GM21515 (cell line): ENCODE results near the gene OR51G1.
"Not testable (repeated sequence)": the region's sequence is repeated elsewhere in the genome, so short reads cannot be mapped to it uniquely, and the experiment has no call there.

ENCODE experiments used
- ATAC-seq: cut with Tn5 transposase; IDR thresholded peaks from one replicate; pipeline ENCODE4 v1.9.1; 2021; ENCODE audit not compliant: unreplicated experiment

OR51G1 gene, protein sequence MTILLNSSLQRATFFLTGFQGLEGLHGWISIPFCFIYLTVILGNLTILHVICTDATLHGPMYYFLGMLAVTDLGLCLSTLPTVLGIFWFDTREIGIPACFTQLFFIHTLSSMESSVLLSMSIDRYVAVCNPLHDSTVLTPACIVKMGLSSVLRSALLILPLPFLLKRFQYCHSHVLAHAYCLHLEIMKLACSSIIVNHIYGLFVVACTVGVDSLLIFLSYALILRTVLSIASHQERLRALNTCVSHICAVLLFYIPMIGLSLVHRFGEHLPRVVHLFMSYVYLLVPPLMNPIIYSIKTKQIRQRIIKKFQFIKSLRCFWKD

DNA sequence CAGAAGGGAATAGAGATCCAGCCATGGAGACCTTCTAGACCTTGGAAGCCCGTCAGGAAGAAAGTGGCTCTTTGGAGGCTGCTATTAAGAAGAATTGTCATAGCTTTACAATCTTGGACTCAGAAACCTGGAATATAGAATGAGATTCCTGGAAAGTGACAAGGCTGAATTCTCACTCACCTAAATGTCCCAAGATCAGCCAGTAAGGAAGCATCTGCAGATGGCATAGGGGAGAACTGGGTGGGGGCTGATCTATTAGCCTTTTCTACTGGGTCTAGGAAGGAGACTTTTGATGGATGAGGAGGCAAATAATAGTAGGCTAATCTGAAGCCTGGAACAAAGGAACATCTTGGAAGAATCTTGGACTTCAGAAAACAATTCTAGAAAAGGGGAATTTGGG, at the start of gene OR51G1:
TSS of gene OR51G1 (minus strand) at position 101 of the 400 bp plus-strand sequence. CDS start at position 101, 0 bp downstream.
- ATAC-seq: no peak

- no peak for ATAC-seq
Measured at GRCh38 chr11:4962816-4963215, 38.7 kb upstream of the OR51G1 start.

DNA sequence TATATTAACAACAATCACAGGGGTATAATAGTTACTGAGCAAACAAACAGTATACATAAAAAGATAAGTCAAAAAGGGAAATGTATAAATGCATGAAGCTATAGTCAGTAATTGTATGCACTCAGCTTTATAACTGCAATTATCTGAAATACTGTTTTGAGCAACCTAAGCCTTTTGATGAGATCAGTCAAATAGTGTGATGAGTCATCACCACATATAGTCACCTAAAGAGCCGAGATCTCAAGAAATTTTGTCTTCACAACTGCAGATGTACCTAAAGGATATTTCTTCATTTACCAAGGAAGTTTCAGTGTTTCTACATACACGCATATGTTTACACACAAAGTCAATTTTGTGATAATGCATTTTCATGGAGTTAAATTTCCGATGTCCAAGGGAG, 36.7 kb upstream of the OR51G1 start:
- no peak for ATAC-seq

DNA sequence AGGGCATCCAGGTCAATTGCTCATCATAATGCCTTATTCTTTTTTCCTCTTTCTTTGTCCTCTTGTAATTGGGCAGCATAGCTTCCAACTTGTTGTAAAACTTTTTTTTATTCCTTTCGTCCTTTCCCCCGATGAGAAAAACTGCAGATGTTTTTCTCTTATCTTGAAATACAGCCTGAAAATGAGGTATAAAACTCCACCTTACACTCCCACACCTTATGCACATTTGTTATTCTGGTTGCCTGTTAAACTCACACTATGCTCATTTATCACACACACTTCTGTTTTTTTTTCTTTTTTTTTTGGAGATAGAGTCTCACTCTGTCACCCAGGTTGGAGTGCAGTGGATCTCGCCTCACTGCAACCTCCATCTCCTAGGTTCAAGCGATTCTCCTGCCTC, 33.3 kb upstream of the OR51G1 start:
- ATAC-seq: no peak

GRCh38 chr11:4955613-4956012, 31.5 kb upstream of the OR51G1 start, which contains the start of gene OR51A2:
Gene OR51A2 (minus strand): TSS chr11:4955713. CDS start chr11:4955713, 0 bp downstream.
- ATAC-seq: not testable (repeated sequence)

- ATAC-seq: no peak
Measured at GRCh38 chr11:4947505-4947904, 23.4 kb upstream of the OR51G1 start, which contains the start of gene OR51A4. Gene OR51A4 (minus strand): TSS chr11:4947605. CDS start chr11:4947100, 505 bp downstream.

DNA sequence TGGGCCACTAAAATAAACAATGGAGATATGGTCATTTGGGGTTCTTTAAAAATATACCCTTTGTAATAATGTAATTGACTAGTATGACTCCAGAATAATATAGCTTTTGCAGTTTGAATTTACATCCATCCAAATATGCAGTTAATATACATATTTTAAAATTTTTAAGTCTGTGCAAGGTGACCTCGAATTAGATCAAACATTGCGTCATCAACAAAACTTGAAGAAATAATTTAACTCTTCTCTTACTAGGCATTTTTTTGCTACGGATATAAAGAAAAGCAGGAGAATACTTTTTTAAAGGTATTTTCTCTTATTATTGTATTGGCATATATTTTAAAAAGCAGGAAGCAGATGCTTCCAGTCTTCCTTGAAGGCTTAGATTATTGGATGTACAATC, 12.6 kb upstream of the OR51G1 start:
- no peak for ATAC-seq

DNA sequence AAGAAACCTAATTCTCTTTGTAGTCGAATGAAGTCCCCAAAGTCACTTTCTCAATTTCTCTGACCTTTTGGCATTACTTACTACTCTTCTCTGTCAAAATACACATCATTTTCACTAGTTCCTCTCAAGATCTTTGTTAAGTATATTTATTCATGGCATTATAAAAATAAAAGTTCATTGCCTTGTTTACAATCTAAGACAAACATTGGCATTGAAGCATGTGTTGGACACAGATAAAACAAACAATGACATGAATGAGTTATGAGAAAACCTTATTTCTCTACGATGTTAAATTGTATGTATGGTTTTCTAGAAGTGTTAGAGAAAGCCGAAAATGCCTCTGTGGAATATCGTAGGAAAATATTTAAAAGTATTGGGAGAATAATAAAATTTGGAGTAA, 8.6 kb upstream of the OR51G1 start:
- no peak for ATAC-seq

DNA sequence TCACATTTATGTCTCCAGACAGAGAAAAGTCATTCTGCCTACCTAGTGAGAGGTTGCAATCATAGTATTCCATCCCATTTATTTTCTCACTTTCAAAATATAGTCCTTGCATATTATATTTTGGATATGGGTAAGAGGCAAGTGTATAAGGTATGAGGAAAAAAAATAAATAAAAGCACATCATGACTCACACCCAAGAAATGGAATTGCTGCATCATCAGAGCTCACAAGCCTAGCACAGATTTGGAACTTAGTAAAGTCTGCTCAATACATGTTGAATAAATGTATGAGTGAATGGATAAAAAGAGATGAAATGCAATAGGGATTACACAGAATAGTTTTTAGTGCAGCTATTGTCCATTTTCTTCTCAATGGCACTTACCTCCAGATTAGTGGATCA, 2.5 kb upstream of the OR51G1 start:
- no peak for ATAC-seq

- no peak for ATAC-seq
Measured at GRCh38 chr11:4922304-4922703, 1.8 kb downstream of the OR51G1 start.

GRCh38 chr11:4921796-4922195, 2.3 kb downstream of the OR51G1 start:
- no peak for ATAC-seq

GRCh38 chr11:4919250-4919649, 4.9 kb downstream of the OR51G1 start, which contains the start of gene OR51G2:
Gene OR51G2 (minus strand): TSS chr11:4919350. CDS start chr11:4915663, 3,687 bp downstream.
- no peak for ATAC-seq

DNA sequence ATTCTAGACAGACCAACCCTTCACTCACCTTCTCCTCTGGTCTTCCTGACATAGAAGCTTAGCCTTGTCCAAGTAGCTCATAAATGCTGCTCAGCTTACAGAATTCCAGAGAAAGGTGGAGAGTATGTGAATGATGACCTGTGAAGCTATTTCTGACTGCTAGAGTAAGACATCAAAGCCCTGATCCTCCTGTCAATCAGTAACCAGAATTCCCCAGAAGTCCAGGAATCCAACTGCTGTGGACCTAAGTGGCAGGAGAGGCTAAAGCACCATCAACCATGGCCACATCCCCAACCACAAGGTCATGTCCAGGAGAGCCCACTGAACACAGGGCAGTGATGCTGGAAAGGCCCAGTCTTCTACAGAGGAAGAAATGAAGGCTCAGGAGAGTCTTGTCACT, 7.6 kb downstream of the OR51G1 start:
- ATAC-seq: no peak

- ATAC-seq: no peak
Measured at GRCh38 chr11:4903484-4903883, 20.7 kb downstream of the OR51G1 start, which contains the start of gene OR51A7. Gene OR51A7 (plus strand): TSS chr11:4903783. CDS start chr11:4907370, 3,587 bp downstream.

DNA sequence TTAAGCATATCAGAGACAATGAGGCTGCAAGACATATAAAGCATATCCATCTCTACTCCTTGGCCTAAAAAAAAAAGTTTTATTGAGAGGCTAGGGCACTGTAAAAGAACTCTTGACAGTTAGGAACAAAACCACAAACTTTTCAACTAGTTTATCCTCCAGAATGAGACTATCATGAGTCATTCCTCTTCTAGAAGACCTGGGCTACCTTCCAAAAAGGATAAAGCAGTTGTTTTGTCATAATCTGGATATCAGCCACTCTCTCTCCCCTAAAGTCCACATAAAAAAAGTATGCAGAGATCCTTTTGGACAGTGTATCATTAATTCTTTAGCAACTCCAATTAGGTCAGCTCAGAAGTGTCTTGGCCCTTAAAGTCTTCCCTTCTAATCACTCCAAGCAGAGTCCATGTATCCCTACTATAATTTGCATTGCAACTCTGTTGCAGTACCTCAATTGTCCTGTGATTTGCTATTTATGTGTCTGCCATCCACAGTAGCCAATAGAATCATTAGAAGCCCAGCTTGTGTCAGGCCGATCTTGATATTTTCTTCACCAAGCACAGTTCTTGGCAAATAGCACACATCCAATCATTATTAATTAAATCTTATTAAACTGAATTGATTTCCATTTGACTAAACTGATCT, 32.0 kb downstream of the OR51G1 start:
- no peak for ATAC-seq

- ATAC-seq: no peak
Measured at GRCh38 chr11:4890279-4890678, 33.9 kb downstream of the OR51G1 start.

GRCh38 chr11:4887591-4887990, 36.5 kb downstream of the OR51G1 start:
- no peak for ATAC-seq

DNA sequence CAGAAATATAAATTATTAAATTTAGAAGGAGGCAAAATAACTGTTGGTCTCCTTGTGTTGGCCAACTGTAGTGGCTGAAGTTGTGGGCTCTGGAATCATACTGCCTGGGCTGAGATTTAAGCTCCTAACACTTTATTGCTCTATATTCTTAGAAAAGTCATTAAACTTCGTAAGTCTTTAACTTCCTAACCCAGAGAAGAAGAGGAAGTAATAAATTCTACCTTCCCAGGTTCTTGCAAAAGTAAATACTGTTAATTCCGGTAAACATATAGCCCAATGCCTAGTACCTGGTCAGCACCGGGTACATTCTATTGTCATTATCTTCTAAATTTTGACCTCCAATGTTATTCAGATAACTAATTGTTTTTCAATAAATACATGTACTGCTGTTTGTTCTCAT, 38.0 kb downstream of the OR51G1 start:
- no peak for ATAC-seq

GRCh38 chr11:4884361-4884760, 39.8 kb downstream of the OR51G1 start:
- no peak for ATAC-seq

DNA sequence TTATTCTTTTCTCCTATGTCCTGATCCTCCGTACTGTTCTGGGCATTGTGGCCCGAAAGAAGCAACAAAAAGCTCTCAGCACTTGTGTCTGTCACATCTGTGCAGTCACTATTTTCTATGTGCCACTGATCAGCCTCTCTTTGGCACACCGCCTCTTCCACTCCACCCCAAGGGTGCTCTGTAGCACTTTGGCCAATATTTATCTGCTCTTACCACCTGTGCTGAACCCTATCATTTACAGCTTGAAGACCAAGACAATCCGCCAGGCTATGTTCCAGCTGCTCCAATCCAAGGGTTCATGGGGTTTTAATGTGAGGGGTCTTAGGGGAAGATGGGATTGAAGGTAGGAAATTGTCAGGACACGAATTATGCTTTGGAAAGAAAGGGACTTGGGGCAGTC, 41.6 kb downstream of the OR51G1 start:
- no peak for ATAC-seq

DNA sequence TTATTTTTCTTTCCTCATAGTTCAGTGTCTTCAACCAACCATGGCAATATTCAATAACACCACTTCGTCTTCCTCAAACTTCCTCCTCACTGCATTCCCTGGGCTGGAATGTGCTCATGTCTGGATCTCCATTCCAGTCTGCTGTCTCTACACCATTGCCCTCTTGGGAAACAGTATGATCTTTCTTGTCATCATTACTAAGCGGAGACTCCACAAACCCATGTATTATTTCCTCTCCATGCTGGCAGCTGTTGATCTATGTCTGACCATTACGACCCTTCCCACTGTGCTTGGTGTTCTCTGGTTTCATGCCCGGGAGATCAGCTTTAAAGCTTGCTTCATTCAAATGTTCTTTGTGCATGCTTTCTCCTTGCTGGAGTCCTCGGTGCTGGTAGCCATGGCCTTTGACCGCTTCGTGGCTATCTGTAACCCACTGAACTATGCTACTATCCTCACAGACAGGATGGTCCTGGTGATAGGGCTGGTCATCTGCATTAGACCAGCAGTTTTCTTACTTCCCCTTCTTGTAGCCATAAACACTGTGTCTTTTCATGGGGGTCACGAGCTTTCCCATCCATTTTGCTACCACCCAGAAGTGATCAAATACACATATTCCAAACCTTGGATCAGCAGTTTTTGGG, 42.2 kb downstream of the OR51G1 start, which contains the start of gene OR51T1:
TSS of gene OR51T1 (plus strand) at position 41 of the 641 bp plus-strand sequence. CDS start at position 41, 0 bp downstream.
- no peak for ATAC-seq

- no peak for ATAC-seq
Measured at GRCh38 chr11:4881188-4881587, 43.0 kb downstream of the OR51G1 start.
